Activated naive CD4-positive, alpha-beta T cell treated with anti-CD3 and anti-CD28 coated beads, Interleukin-2, amount 50 U/mL, for 16 hours (primary cell): ENCODE measurements around the gene ALKAL2.

Experiments used
- DNase-seq: peaks from one replicate; pipeline ENCODE4 v3.0.0-alpha.2; 2020

Gene ALKAL2

GRCh38 chr2:269356-270030, 18.4 kb downstream of the ALKAL2 start:
- DNase-seq = no peak

GRCh38 chr2:268323-268722, 19.6 kb downstream of the ALKAL2 start:
- DNase-seq = no peak

- peak; percentile 96 for DNase-seq
Measured at GRCh38 chr2:264493-265468, 23.1 kb downstream of the ALKAL2 start, which contains the start of gene ACP1. TSS of gene ACP1 (plus strand) at chr2:264947. CDS start at chr2:264965, 18 bp downstream.

- peak; percentile 61 for DNase-seq
Measured at GRCh38 chr2:263774-264492, 24.0 kb downstream of the ALKAL2 start, which contains the start of gene SH3YL1. TSS of gene SH3YL1 (minus strand) at chr2:264032. CDS start at chr2:263984, 48 bp downstream.

GRCh38 chr2:263022-263738, 24.7 kb downstream of the ALKAL2 start:
- DNase-seq = no peak

GRCh38 chr2:262117-262516, 25.8 kb downstream of the ALKAL2 start:
- DNase-seq = no peak

GRCh38 chr2:260507-261161, 27.3 kb downstream of the ALKAL2 start:
- DNase-seq = no peak

- no peak for DNase-seq
Measured at GRCh38 chr2:259789-260331, 28.0 kb downstream of the ALKAL2 start.

- DNase-seq = no peak
Measured at GRCh38 chr2:258933-259332, 29.0 kb downstream of the ALKAL2 start.

- no peak for DNase-seq
Measured at GRCh38 chr2:257842-258241, 30.0 kb downstream of the ALKAL2 start.

- DNase-seq = no peak
Measured at GRCh38 chr2:257429-257828, 30.5 kb downstream of the ALKAL2 start.

GRCh38 chr2:256094-256493, 31.8 kb downstream of the ALKAL2 start:
- DNase-seq = no peak

- DNase-seq = no peak
Measured at GRCh38 chr2:255195-255594, 32.7 kb downstream of the ALKAL2 start.

- DNase-seq = no peak
Measured at GRCh38 chr2:254241-254640, 33.6 kb downstream of the ALKAL2 start.

- DNase-seq = no peak
Measured at GRCh38 chr2:253202-253638, 34.7 kb downstream of the ALKAL2 start.

GRCh38 chr2:252001-252602, 35.8 kb downstream of the ALKAL2 start:
- no peak for DNase-seq

GRCh38 chr2:249538-250042, 38.3 kb downstream of the ALKAL2 start:
- DNase-seq = no peak

GRCh38 chr2:248724-249123, 39.2 kb downstream of the ALKAL2 start:
- no peak for DNase-seq

- DNase-seq = no peak
Measured at GRCh38 chr2:246489-247144, 41.3 kb downstream of the ALKAL2 start.

GRCh38 chr2:244547-244946, 43.3 kb downstream of the ALKAL2 start:
- no peak for DNase-seq
